ENCODE data around the gene CCDC192.

DNA sequence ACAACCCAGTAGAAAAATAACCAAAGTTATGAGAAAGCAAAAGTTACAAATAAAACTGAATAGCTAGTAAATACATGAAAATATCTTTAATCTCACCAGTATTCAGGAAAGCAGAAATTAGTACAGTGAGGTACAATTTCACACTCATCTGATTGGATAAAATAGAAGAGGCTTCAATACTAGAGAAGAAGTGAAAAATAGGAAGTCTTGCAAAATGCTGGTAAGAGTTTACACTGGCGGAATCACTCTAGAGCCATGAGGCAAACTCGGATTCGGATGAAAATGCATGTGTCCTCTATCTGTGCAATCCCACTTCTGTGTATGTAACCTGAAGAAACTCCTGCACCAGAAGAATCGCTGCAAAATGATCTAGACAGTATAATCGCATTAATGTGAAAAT lies 128.9 kb downstream of the CCDC192 start:
- TF ChIP-seq POLR2A (IDR thresholded peaks at IDR 0.05; ENCODE audit: low read depth, low read length): no peak
- no peak for TF ChIP-seq CTCF (IDR thresholded peaks at IDR 0.05; ENCODE audit: extremely low read depth in 1 of 2, insufficient read depth in 1 of 2, low read depth in 1 of 2, low read length in 2 of 2)
- TF ChIP-seq MYC (IDR thresholded peaks at IDR 0.05; ENCODE audit: low read depth, low read length): no peak
- TF ChIP-seq MAX (IDR thresholded peaks at IDR 0.05; ENCODE audit: insufficient read depth, insufficient read length): no peak
- TF ChIP-seq EZH2 (IDR thresholded peaks at IDR 0.05; ENCODE audit: borderline replicate concordance, low read depth, low read length, severe bottlenecking): no peak

All from endothelial cell of umbilical vein (primary cell).